Measurements from ENCODE around the gene TRIM63.

- TF ChIP-seq, protein P1, sequence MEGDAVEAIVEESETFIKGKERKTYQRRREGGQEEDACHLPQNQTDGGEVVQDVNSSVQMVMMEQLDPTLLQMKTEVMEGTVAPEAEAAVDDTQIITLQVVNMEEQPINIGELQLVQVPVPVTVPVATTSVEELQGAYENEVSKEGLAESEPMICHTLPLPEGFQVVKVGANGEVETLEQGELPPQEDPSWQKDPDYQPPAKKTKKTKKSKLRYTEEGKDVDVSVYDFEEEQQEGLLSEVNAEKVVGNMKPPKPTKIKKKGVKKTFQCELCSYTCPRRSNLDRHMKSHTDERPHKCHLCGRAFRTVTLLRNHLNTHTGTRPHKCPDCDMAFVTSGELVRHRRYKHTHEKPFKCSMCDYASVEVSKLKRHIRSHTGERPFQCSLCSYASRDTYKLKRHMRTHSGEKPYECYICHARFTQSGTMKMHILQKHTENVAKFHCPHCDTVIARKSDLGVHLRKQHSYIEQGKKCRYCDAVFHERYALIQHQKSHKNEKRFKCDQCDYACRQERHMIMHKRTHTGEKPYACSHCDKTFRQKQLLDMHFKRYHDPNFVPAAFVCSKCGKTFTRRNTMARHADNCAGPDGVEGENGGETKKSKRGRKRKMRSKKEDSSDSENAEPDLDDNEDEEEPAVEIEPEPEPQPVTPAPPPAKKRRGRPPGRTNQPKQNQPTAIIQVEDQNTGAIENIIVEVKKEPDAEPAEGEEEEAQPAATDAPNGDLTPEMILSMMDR (IDR thresholded peaks at IDR 0.05; ENCODE audit: extremely low read depth in 1 of 2, insufficient read depth in 1 of 2, low read depth in 1 of 2, low read length in 2 of 2): no peak
- TF ChIP-seq EZH2 (IDR thresholded peaks at IDR 0.05; ENCODE audit: borderline replicate concordance, low read depth, low read length, severe bottlenecking): no peak
Measured at GRCh38 chr1:26029054-26029863, 38.2 kb downstream of the TRIM63 start.
